Chondrocyte (in vitro differentiated cells): ENCODE results near the gene PPP1R18. TPM values are rescaled to one million over a fixed set of nuclear protein-coding genes. Genes with fewer than 3 reads are reported as not detected.

Source experiments
- DNase-seq: peaks from one replicate; pipeline ENCODE4 v3.0.0; 2021; ENCODE audit warnings: mixed read lengths, low spot score
- H3K27ac Mint-ChIP-seq: one replicate; pipeline ENCODE4 v1.8.0; 2021; ENCODE audit warnings: mild to moderate bottlenecking, moderate library complexity, mixed read lengths; ENCODE audit not compliant: unreplicated experiment
- H3K27me3 Mint-ChIP-seq: 2 replicates; pipeline ENCODE4 v1.8.0; 2021; ENCODE audit warnings: low read depth, mixed read lengths
- H3K36me3 Mint-ChIP-seq: 2 replicates; pipeline ENCODE4 v1.8.0; 2021; ENCODE audit warnings: low read depth, mixed read lengths
- H3K4me1 Mint-ChIP-seq: 2 replicates; pipeline ENCODE4 v1.8.0; 2021; ENCODE audit warnings: low read depth, mild to moderate bottlenecking, mixed read lengths
- H3K4me3 Mint-ChIP-seq: one replicate; pipeline ENCODE4 v1.8.0; 2021; ENCODE audit warnings: mild to moderate bottlenecking, moderate library complexity, mixed read lengths; ENCODE audit not compliant: unreplicated experiment
- H3K9me3 Mint-ChIP-seq: 2 replicates; pipeline ENCODE4 v1.8.0; 2021; ENCODE audit warnings: low read depth, mixed read lengths
- CTCF ChIP-seq: fragments of 200-600 bp; sonication (generic); IDR thresholded peaks from 2 replicates; pipeline ENCODE4 v1.5.0; 2021; ENCODE audit warnings: antibody characterized with exemption, mild to moderate bottlenecking, moderate library complexity
- total RNA-seq: library from RNA; stranded (reverse); gene quantifications from 3 replicates; pipeline ENCODE4 v1.2.1, GENCODE V29; 2021

Gene PPP1R18
- total RNA-seq, 1 donor from 2014 or later = 165 TPM

- H3K4me3 Mint-ChIP-seq = no peak overlapping the region
- no peaks in the 10 kb centered on the region for H3K36me3 Mint-ChIP-seq
- H3K27ac Mint-ChIP-seq = no peak overlapping the region
- H3K27me3 Mint-ChIP-seq = no peaks in the 10 kb centered on the region
- H3K9me3 Mint-ChIP-seq = no peaks in the 10 kb centered on the region
- peaks cover 16% of the 10 kb centered on the region for H3K4me1 Mint-ChIP-seq
- DNase-seq = no peak
- TF ChIP-seq CTCF = no peak
Observed at GRCh38 chr6:30696432-30696831, 10.0 kb upstream of the PPP1R18 start.

GRCh38 chr6:30691208-30691847 is 4.9 kb upstream of the PPP1R18 start:
- Mint-ChIP-seq H3K4me1 (peaks cover 53% of the 10 kb centered on the region), H3K9me3 (no peaks in the 10 kb centered on the region), H3K4me3 (peak overlapping the region; percentile 89), H3K27ac (peak overlapping the region; percentile 92), H3K36me3 (peaks cover under 1% of the 10 kb centered on the region), H3K27me3 (no peaks in the 10 kb centered on the region)
- DNase-seq = no peak
- TF ChIP-seq CTCF = no peak

- H3K36me3 Mint-ChIP-seq = peaks cover 4% of the 10 kb centered on the region
- H3K9me3 Mint-ChIP-seq = no peaks in the 10 kb centered on the region
- peak within 1 kb of the TSS; percentile 89 for H3K4me3 Mint-ChIP-seq
- H3K27me3 Mint-ChIP-seq = no peaks in the 10 kb centered on the region
- peak; percentile 93 for DNase-seq
- peak within 1 kb of the TSS; percentile 97 for H3K27ac Mint-ChIP-seq
- peaks cover 50% of the 10 kb centered on the region for H3K4me1 Mint-ChIP-seq
- TF ChIP-seq CTCF = no peak
Observed at GRCh38 chr6:30690403-30691207, 4.2 kb upstream of the PPP1R18 start, which contains the start of gene NRM. Gene NRM, minus strand, starts transcription at chr6:30690984. Its CDS starts 10 bp downstream, at chr6:30690974.

- no peak for TF ChIP-seq CTCF
- H3K27me3 Mint-ChIP-seq = no peaks in the 10 kb centered on the region
- H3K36me3 Mint-ChIP-seq = peaks cover 10% of the 10 kb centered on the region
- DNase-seq = peak; percentile 59
- H3K4me3 Mint-ChIP-seq = peak overlapping the region; percentile 89
- H3K4me1 Mint-ChIP-seq = peaks cover 51% of the 10 kb centered on the region
- no peaks in the 10 kb centered on the region for H3K9me3 Mint-ChIP-seq
- peak overlapping the region; percentile 97 for H3K27ac Mint-ChIP-seq
Observed at GRCh38 chr6:30689985-30690384, 3.5 kb upstream of the PPP1R18 start.

GRCh38 chr6:30689022-30689865 is 2.8 kb upstream of the PPP1R18 start:
- no peaks in the 10 kb centered on the region for H3K9me3 Mint-ChIP-seq
- peaks cover 14% of the 10 kb centered on the region for H3K36me3 Mint-ChIP-seq
- peak overlapping the region; percentile 89 for H3K4me3 Mint-ChIP-seq
- DNase-seq = peak; percentile 61
- no peaks in the 10 kb centered on the region for H3K27me3 Mint-ChIP-seq
- TF ChIP-seq CTCF = no peak
- peaks cover 51% of the 10 kb centered on the region for H3K4me1 Mint-ChIP-seq
- peak overlapping the region; percentile 97 for H3K27ac Mint-ChIP-seq
